Spleen (tissue), 11 donors: Measurements from ENCODE around the gene TRIM74. TPM values are rescaled to one million over a fixed set of nuclear protein-coding genes. Genes with fewer than 3 reads are reported as not detected.
"Not testable (repeated sequence)": the region's sequence is repeated elsewhere in the genome, so short reads cannot be mapped to it uniquely, and the experiment has no call there.

Experiments
- DNase-seq: peaks from one replicate; pipeline ENCODE4 v3.0.0-alpha.2; 2020
- H3K27ac ChIP-seq, 8 donors: fragments of 200-600 bp; sonication (generic) in 7 of 8; 1 replicate in 4 of 8; 2 replicates in 4 of 8; pipeline versions ENCODE4 v1.5.0 to v1.8.0; 2016 to 2021; ENCODE audit warnings: inconsistent platforms in 4 of 8, mild to moderate bottlenecking in 4 of 8, moderate library complexity in 1 of 8
- H3K27me3 ChIP-seq, 7 donors: fragments of 200-600 bp; sonication (generic) in 6 of 7; replicated peaks in 1 of 7; 1 replicate in 4 of 7; 2 replicates in 3 of 7; pipeline versions ENCODE4 v1.5.0 to v1.8.0; 2016 to 2021; ENCODE audit warnings: inconsistent platforms in 3 of 7, mild to moderate bottlenecking in 1 of 7
- H3K36me3 ChIP-seq, 6 donors: fragments of 200-600 bp; sonication (generic) in 5 of 6; 1 replicate in 4 of 6; 2 replicates in 2 of 6; pipeline versions ENCODE4 v1.5.0 to v1.8.0; 2016 to 2021; ENCODE audit warnings: inconsistent platforms in 2 of 6
- H3K4me1 ChIP-seq, 6 donors: fragments of 200-600 bp; sonication (generic) in 5 of 6; 1 replicate in 3 of 6; 2 replicates in 3 of 6; pipeline versions ENCODE4 v1.5.0 to v1.8.0; 2016 to 2021; ENCODE audit warnings: inconsistent platforms in 3 of 6
- H3K4me3 ChIP-seq, 8 donors: fragments of 200-600 bp; sonication (generic) in 7 of 8; 1 replicate in 4 of 8; 2 replicates in 4 of 8; pipeline versions ENCODE4 v1.5.0 to v1.8.0; 2016 to 2021; ENCODE audit warnings: inconsistent platforms in 4 of 8, mild to moderate bottlenecking in 4 of 8, moderate library complexity in 2 of 8
- H3K9me3 ChIP-seq, 8 donors: fragments of 200-600 bp; sonication (generic) in 7 of 8; 1 replicate in 4 of 8; 2 replicates in 4 of 8; pipeline versions ENCODE4 v1.5.0 to v1.8.0; 2016 to 2021; ENCODE audit warnings: inconsistent platforms in 4 of 8
- POLR2AphosphoS5 ChIP-seq, 3 donors: sonication (generic); formaldehyde crosslinking; IDR thresholded peaks; one replicate each; pipeline ENCODE4 v1.5.1; 2017; ENCODE audit warnings: antibody characterized with exemption in 3 of 3
- WGBS, 5 donors: extraction: QIAGEN DNeasy Blood & Tissue Kit in 3 of 5; methylation state at CpG; one replicate each; pipeline versions ENCODE4 v1.1.5 to v1.1.7; 2013 to 2018; 5-methylcytosine and 5-hydroxymethylcytosine counted together
- intact Hi-C: fragments of 100-400 bp; cut with DNase I; formaldehyde crosslinking; loops from one replicate; pipeline ENCODE4 v1.15.0; 2023; ENCODE audit warnings: low total_unique reads
- polyA plus RNA-seq, 3 donors: library from polyadenylated mRNA; stranded (reverse); fragments of 200-250 nt; gene quantifications; one replicate each; pipeline ENCODE4 v1.2.1, GENCODE V29; 2013
- total RNA-seq, 7 donors: library from RNA; depleted of rRNA in 3 of 7; stranded (reverse); fragments of >200 nt in 3 of 7; fragmentation: NEBNext Ultra II Directional in 4 of 7; extraction: Animal tissue kit (Norgen Biotek cat#: 25700) in 4 of 7; gene quantifications; one replicate each; pipeline versions ENCODE4 v1.1.0 to v1.2.1, GENCODE V29; 2016 to 2021
- donor health status: healthy with polysubstance abuse.
- donor health status: DM: no; HTN: no; CAD: no; lungs with moderate emphysema.
- donor health status: DM: no; HTN: no; CAD: no.
- donor health status: Bipolar disorder and iron deficiency.
- donor health status: healthy.
- donor health status: DM: no; HTN: no; CAD: no.
- donor health status: DM: yes; HTN: yes; CAD: no.

Gene TRIM74
- total and polyA plus RNA-seq, 10 donors: 0.23 to 1.9 (median 1.2) TPM; not detected in 3

DNA sequence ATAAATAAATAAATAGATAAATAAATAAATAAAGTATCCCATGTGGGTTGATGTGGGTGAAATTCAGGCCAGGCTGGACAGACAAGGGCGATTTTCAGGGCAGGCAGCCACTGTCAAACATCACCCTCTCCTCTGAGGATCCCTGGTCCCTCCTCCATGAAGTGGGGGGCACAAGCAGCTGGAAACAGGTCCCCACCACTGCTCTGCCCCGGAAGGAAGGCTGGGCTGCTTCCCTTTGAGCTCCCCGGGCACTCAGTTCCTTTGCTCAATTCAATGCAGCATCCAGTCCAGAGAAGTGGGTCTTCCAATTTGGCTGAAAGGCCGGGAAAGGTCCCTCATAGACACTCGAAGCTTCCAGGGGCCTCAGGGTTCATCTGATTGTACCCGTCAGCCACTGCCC, 11.1 kb upstream of the TRIM74 start:
- H3K27me3 ChIP-seq, H3K4me3 ChIP-seq, intact Hi-C loops, H3K4me1 ChIP-seq, H3K27ac ChIP-seq, DNase-seq, H3K9me3 ChIP-seq, H3K36me3 ChIP-seq: not testable (repeated sequence)
- WGBS, 5 donors: 76 to 100% (median 94%) methylated on average over 1 to 2 of the region's 6 CpGs; no CpG with 5 or more reads in 2 of the 5 donors

DNA sequence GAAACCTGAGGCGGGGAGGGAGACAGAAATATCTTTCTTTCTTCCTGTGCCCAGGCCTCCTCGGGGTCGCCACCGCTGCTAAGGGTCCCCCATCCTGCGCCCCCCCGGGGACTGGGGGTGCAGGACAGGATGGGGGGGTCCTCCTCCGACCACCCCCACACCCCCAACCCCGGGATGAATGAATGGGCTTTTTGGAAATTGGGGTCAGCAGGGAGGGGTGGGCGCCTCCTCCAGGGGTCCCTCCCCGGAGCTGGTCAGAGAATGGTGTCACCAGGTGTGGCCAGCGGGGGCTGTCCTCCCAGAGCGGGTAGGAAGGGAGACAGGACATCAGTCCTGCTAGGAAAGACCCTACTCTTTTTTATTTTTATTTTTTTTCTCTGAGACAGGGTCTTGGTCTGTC, 7.2 kb upstream of the TRIM74 start:
- DNase-seq: not testable (repeated sequence)

DNA sequence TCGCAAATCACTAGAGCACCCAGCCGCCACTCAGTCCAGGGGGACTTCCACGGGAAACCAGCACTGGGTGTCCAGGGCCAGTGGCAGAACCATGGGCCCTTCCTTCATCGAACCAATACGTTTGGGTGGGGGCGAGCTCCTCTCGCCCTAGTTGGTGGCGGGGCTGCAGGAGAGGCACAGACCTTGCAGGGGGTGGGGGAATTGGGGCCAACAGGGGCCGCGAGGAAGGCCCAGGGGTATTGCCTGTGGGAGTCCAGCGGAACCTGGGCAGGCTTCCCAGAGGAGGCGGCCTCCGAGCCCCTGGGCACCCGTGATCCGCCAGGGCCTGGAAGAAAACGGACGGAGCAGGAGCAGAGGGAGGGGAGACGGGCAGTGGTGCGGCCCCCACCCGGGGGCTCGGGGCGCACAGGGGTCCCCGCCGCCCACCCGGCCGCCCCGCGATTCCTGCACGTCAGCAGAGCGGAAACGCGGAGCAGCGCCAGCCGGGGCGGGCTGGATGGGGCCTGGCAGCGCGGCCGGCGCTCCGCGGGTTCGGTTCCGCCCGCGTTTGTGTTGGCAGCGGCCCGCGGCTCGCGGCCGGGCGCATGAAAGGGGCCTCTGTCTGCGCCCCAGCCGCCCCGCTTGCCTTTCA, 6.5 kb upstream of the TRIM74 start:
- H3K27me3 ChIP-seq, H3K27ac ChIP-seq, H3K9me3 ChIP-seq, intact Hi-C loops, H3K4me3 ChIP-seq, H3K4me1 ChIP-seq, H3K36me3 ChIP-seq: not testable (repeated sequence)
- 81 to 96% (median 89%) methylated on average over 10 to 14 of the region's 55 CpGs; no CpG with 5 or more reads in 1 of the 5 donors for WGBS, 5 donors
- DNase-seq: peak; percentile 64

More for the DNA sequence above, 7.2 kb upstream of the TRIM74 start:
- H3K4me1 ChIP-seq, H3K27ac ChIP-seq, intact Hi-C loops, H3K9me3 ChIP-seq, H3K36me3 ChIP-seq, H3K4me3 ChIP-seq, H3K27me3 ChIP-seq: not testable (repeated sequence)
- WGBS, 5 donors: 84 to 100% (median 90%) methylated on average over 2 to 4 of the region's 12 CpGs; no CpG with 5 or more reads in 1 of the 5 donors

DNA sequence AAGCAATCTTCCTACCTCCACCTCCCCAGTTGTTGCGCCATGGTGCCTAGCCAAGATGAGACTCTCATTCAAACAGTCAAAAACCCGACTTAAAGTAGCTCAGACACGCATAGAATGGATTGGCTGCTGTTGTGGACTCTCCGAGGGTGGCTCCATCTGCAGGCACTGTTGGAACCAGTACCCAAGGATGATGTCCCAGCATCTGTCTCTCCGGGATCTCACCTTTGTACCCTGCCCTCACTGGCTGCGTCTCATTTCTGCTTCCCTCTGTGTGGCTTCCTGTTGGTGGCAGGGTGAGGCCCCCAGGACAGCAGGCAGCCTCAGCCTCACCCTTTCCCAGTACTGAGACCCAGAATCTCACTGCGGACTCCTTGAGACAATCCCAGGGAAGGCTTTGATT, 5.5 kb upstream of the TRIM74 start:
- DNase-seq, H3K4me3 ChIP-seq, intact Hi-C loops, H3K27me3 ChIP-seq, H3K36me3 ChIP-seq, H3K27ac ChIP-seq, H3K4me1 ChIP-seq, H3K9me3 ChIP-seq: not testable (repeated sequence)
- WGBS, 5 donors: 85 to 100% (median 92%) methylated on average over 3 of the region's 7 CpGs; no CpG with 5 or more reads in 2 of the 5 donors

DNA sequence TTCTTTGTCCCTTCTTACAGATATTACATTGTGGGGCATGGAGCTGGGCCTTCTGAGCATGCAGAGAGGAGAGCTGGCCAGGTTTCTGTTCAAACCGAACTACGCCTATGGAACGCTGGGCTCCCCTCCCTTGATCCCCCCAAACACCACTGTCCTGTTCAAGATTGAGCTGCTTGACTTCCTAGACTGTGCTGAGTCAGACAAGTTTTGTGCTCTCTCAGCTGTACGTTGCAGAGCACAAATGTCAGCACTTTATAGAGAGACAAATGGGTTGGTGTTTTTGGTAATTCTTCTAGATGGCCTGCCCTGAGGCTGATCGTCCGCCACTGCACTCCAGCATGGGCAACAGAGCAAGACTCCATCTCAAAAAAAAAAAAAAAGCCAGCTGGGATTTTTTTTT, 2.2 kb upstream of the TRIM74 start:
- intact Hi-C loops, H3K27me3 ChIP-seq, DNase-seq, H3K4me3 ChIP-seq, H3K4me1 ChIP-seq, H3K9me3 ChIP-seq, H3K27ac ChIP-seq, H3K36me3 ChIP-seq: not testable (repeated sequence)
- WGBS, 5 donors: no CpG with 5 or more reads among the region's 6 CpGs

DNA sequence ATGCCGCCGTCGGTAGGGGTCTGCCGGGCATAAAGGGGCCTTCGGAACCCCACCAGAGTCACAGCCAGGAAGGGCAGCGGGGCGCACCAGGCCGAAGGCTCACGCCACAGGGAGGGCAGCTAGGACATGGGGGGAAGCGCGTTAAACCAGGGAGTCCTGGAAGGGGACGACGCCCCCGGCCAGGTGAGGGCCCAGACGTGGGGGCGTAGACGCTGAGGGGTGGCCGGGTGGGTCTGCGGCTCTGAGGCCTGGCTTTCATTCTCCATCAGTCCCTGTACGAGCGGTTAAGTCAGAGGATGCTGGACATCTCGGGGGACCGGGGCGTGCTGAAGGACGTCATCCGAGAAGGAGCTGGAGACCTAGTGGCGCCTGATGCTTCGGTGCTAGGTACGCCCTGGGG, 422 bp upstream of the TRIM74 start:
- 38 to 65% (median 58%) methylated on average over 4 to 18 of the region's 29 CpGs; no CpG with 5 or more reads in 2 of the 5 donors for WGBS, 5 donors
- DNase-seq: peak; percentile 23
- H3K27me3 ChIP-seq, H3K4me3 ChIP-seq, intact Hi-C loops, H3K36me3 ChIP-seq, H3K27ac ChIP-seq, H3K9me3 ChIP-seq, H3K4me1 ChIP-seq: not testable (repeated sequence)
- peak in 1 of 3 donors; percentile 17 for TF ChIP-seq POLR2AphosphoS5 (IDR thresholded peaks at IDR 0.05)

DNA sequence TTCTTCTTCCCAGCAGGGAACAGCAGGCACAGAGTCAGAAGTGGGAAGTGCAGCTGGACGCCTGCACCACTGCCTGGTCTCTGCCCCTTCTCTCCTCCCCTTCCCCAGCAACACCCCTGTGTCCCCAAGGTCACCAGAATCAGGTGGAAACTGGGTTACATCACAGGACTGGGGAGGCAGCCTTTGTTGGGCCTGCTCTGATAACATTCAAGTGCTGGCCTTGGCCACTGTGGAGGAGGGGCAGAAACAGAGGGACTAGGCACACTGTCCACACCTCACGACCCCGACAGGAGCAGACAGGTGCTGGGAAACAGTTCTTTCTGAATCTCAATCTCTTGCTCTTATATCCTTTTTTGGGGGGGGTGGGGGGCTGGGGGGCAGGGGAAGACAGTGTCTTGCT, 2.4 kb downstream of the TRIM74 start:
- intact Hi-C loops: not testable (repeated sequence)
- 63 to 100% (median 77%) methylated on average over 2 of the region's 3 CpGs for WGBS, 5 donors
- peak; percentile 37 for DNase-seq

DNA sequence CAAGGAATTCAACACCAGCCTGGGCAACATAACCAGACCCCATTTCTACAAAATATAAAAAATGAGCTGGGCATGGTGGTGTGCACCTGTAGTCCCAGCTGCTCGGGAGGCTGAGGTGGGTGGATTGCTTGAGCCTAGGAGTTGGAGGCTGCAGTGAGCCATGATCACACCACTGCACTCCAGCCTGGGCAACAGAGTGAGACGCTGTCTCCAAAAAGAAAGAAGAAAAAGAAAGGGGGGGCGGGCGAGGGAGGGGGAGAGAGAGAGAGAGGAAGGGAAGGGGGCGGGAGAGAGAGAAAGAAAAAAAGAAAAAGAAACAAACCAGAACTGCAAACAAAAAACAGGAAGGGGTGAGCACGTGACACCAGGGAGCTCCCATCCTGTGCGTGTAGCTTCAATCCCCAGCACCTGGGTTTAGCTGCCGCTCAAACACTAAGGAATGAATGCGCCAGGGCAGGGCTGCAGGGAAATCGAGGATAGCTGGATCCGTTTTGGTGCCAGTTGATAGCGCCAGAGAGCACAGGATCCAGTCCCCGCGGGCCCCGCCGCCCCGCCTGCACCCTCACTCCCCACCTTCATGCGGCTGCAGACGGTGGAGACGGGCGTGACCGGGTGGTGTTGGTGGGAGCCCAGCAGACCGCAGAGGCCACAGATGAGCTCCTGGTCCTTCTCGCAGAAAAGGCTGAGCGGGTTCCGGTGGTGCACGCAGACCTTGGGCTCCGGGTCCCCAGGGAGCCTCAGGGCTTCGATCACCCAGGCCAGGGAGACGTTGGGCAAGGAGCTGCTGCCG, 3.9 kb downstream of the TRIM74 start:
- H3K27ac ChIP-seq, H3K27me3 ChIP-seq, intact Hi-C loops, H3K36me3 ChIP-seq, H3K4me1 ChIP-seq, H3K9me3 ChIP-seq, DNase-seq, H3K4me3 ChIP-seq: not testable (repeated sequence)
- no CpG with 5 or more reads among the region's 31 CpGs for WGBS, 5 donors

More for the DNA sequence above, 2.4 kb downstream of the TRIM74 start:
- H3K4me3 ChIP-seq, H3K27ac ChIP-seq, H3K36me3 ChIP-seq, H3K27me3 ChIP-seq, H3K4me1 ChIP-seq, H3K9me3 ChIP-seq: not testable (repeated sequence)

DNA sequence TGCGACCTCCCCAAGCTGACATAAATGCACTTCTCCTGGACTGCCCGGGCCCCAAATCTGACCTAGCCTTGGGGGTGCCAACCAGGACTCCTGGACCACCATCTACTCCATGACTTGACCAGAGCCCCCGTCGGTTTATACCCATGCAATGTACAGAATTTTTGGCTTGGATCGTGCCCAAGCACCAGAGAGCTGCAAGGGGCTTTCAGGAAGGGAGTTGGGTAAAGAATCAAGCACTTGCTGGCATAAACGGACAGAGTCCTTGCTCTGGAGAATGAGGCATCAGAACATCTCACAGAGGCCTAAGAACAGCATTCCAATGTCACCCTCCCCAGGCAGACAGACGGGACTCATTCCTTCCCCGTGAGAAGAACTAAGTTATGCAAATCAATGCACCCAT, 6.2 kb downstream of the TRIM74 start:
- H3K27ac ChIP-seq, H3K27me3 ChIP-seq, H3K36me3 ChIP-seq, intact Hi-C loops, H3K4me1 ChIP-seq, H3K9me3 ChIP-seq, H3K4me3 ChIP-seq: not testable (repeated sequence)
- 80 to 89% (median 87%) methylated on average over 2 to 4 of the region's 8 CpGs; no CpG with 5 or more reads in 2 of the 5 donors for WGBS, 5 donors
- peak; percentile 4 for DNase-seq

DNA sequence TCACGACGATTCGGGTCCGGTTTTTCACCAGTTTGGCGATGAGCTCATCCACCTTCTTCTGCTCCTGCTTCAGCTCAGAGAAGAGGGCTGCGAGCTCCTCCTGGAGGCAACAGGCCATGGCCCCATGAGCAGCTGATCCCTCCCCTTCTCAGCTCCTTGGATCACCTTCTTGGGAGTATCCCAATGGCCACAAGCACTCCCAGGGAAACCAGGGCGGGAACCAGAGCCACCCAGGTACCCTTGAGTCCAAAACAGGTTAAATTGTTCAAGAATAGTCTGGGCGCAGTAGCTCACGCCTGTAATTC, 8.0 kb downstream of the TRIM74 start:
- H3K36me3 ChIP-seq, H3K9me3 ChIP-seq, H3K27ac ChIP-seq, H3K4me1 ChIP-seq, intact Hi-C loops, DNase-seq, H3K27me3 ChIP-seq, H3K4me3 ChIP-seq: not testable (repeated sequence)
- WGBS, 5 donors: no CpG with 5 or more reads among the region's 9 CpGs

DNA sequence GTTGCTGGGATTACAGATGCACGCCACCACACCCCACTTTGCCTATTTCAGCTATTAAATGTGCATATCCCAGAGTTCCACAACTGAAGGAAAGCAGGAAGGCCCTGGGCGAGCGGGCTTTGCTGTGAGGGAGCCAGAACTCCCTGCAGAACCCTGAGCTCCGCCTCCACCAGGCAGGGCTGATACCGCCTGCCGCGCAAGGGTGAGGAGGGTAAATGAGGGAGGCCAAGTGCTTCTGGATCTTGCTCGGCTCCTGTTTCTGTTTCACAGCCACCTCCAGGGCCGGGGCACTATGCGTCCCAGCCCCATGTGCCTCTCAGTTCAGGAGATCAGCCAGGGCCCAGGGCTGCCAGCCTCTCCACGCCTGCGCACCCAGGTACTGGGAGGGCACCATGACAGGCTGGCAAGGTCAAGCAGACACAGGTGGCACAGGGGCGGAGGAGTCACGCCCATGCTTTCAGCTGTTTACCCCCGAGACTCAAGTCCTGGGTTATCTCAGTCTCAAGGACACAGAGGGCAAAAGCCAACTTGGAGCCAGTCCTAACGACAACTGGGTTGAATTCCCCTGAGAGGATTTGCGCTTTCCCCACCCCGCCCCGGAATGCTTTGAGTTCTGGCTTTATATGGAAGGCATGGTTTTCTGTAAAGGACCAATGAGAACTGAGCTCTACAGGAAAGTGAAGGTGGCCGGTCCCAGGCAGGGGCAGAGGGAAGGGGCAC, 8.5 kb downstream of the TRIM74 start:
- no CpG with 5 or more reads among the region's 20 CpGs for WGBS, 5 donors
- H3K4me3 ChIP-seq, H3K36me3 ChIP-seq, H3K9me3 ChIP-seq, intact Hi-C loops, H3K4me1 ChIP-seq, DNase-seq, H3K27me3 ChIP-seq, H3K27ac ChIP-seq: not testable (repeated sequence)
